Stimulated activated CD4-positive, alpha-beta T cell treated with anti-CD3 and anti-CD28 coated beads, Interleukin-12 subunit alpha, Interleukin-12 subunit beta, amount 100 ng/mL, for 24 hours (primary cell): ENCODE results near the gene SULT1A1.
"Not testable (repeated sequence)": the region's sequence is repeated elsewhere in the genome, so short reads cannot be mapped to it uniquely, and the experiment has no call there.

Source experiments
- DNase-seq, 2 experiments: peaks; one replicate each; pipeline ENCODE4 v3.0.0-alpha.2; 2020; ENCODE audit warnings: low read depth in 2 of 2

The SULT1A1 gene

GRCh38 chr16:28591355-28591754, 18.5 kb downstream of the SULT1A1 start:
- no peak for DNase-seq

- DNase-seq, result no peak
Measured at GRCh38 chr16:28590384-28591340, 19.2 kb downstream of the SULT1A1 start.

- no peak for DNase-seq
Measured at GRCh38 chr16:28589930-28590329, 19.9 kb downstream of the SULT1A1 start.

- no peak for DNase-seq
Measured at GRCh38 chr16:28589069-28589468, 20.8 kb downstream of the SULT1A1 start.

GRCh38 chr16:28587386-28587785, 22.5 kb downstream of the SULT1A1 start:
- DNase-seq, result no peak

- no peak for DNase-seq
Measured at GRCh38 chr16:28586466-28586865, 23.4 kb downstream of the SULT1A1 start.

GRCh38 chr16:28585674-28586073, 24.2 kb downstream of the SULT1A1 start:
- DNase-seq, result no peak

- no peak for DNase-seq
Measured at GRCh38 chr16:28580726-28581315, 29.0 kb downstream of the SULT1A1 start.

- no peak for DNase-seq
Measured at GRCh38 chr16:28575446-28576109, 34.3 kb downstream of the SULT1A1 start.

GRCh38 chr16:28574925-28575324, 34.9 kb downstream of the SULT1A1 start:
- no peak for DNase-seq

GRCh38 chr16:28573738-28574718, 35.8 kb downstream of the SULT1A1 start:
- no peak for DNase-seq

GRCh38 chr16:28572696-28573510, 36.9 kb downstream of the SULT1A1 start:
- DNase-seq, result no peak

- DNase-seq, result no peak
Measured at GRCh38 chr16:28569968-28570752, 39.7 kb downstream of the SULT1A1 start.

GRCh38 chr16:28569021-28569420, 40.8 kb downstream of the SULT1A1 start:
- no peak for DNase-seq

GRCh38 chr16:28567292-28567691, 42.6 kb downstream of the SULT1A1 start:
- DNase-seq, result no peak

- not testable (repeated sequence) for DNase-seq
Measured at GRCh38 chr16:28566233-28566925, 43.5 kb downstream of the SULT1A1 start.

- no peak for DNase-seq
Measured at GRCh38 chr16:28563218-28563617, 46.6 kb downstream of the SULT1A1 start.

- no peak for DNase-seq
Measured at GRCh38 chr16:28562199-28562598, 47.6 kb downstream of the SULT1A1 start.

- DNase-seq, result no peak
Measured at GRCh38 chr16:28561557-28562187, 48.2 kb downstream of the SULT1A1 start.
